ENCODE results near the gene RABEPK.

RABEPK gene

GRCh38 chr9:125276771-125277170, 76.4 kb downstream of the RABEPK start:
- no peak overlapping the region for H3K4me3 ChIP-seq (ENCODE audit: low read depth, low read length)
- TF ChIP-seq CTCF (IDR thresholded peaks at IDR 0.05; ENCODE audit: low read depth, low read length) = no peak

GRCh38 chr9:125277411-125277810, 77.1 kb downstream of the RABEPK start:
- TF ChIP-seq CTCF (IDR thresholded peaks at IDR 0.05; ENCODE audit: low read depth, low read length) = no peak
- H3K4me3 ChIP-seq (ENCODE audit: low read depth, low read length) = no peak overlapping the region

- no peak overlapping the region for H3K4me3 ChIP-seq (ENCODE audit: low read depth, low read length)
- no peak for TF ChIP-seq CTCF (IDR thresholded peaks at IDR 0.05; ENCODE audit: low read depth, low read length)
Observed at GRCh38 chr9:125280945-125281344, 80.6 kb downstream of the RABEPK start.

All from WI38 (cell line).